NCI-H1436 treated with DMSO at 0.1 percent for 48 hours (cell line): ENCODE data around the gene ZSCAN5A.
"Not testable (repeated sequence)": the region's sequence is repeated elsewhere in the genome, so short reads cannot be mapped to it uniquely, and the experiment has no call there.

Experiments
- DNase-seq: peaks from one replicate; lab custom pipeline; 2025; lab: John Stamatoyannopoulos, UW

The ZSCAN5A gene

GRCh38 chr19:56270676-56271075, 44.0 kb downstream of the ZSCAN5A start:
- DNase-seq = no peak

DNA sequence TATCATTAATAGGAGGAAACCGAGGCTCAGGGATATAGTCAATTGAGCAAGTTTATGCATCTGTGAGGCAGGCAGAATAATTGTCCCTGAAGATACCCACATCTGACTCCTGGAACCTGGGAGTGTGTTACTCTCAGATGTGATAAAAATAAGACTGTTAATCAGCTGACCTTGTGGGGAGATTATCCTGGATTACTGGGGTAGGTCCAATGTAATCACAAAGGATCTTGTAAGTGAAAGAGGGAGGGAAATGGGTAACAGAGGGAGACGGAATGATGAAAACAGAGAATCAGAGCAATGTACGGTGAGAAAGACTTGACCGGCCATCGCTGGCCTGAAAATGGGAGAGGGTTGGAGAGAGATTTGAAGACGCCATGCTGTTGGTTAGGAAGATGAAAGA, 45.3 kb downstream of the ZSCAN5A start:
- DNase-seq = no peak

- no peak for DNase-seq
These were observed 48.6 kb downstream of the ZSCAN5A start for GRCh38 chr19:56266051-56266450.

GRCh38 chr19:56263319-56263718, 51.3 kb downstream of the ZSCAN5A start:
- no peak for DNase-seq

GRCh38 chr19:56261932-56262331, 52.7 kb downstream of the ZSCAN5A start:
- not testable (repeated sequence) for DNase-seq

GRCh38 chr19:56261145-56261544, 53.5 kb downstream of the ZSCAN5A start:
- no peak for DNase-seq

DNA sequence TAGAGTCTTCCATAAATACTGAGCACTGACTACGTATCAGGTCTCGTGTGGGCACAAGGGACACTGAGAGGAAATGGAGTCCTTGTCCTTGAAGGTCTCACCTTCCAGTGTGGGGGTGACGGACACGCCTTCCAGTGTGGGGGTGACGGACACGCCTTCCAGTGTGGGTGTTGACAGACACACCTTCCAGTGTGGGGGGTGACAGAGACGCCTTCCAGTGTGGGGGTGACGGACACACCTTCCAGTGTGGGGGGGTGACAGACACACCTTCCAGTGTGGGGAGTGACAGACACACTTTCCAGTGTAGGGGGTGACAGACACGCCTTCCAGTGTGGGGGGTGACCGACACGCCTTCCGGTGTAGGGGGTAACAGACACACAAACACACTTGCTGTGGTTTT, 56.4 kb downstream of the ZSCAN5A start:
- no peak for DNase-seq

DNA sequence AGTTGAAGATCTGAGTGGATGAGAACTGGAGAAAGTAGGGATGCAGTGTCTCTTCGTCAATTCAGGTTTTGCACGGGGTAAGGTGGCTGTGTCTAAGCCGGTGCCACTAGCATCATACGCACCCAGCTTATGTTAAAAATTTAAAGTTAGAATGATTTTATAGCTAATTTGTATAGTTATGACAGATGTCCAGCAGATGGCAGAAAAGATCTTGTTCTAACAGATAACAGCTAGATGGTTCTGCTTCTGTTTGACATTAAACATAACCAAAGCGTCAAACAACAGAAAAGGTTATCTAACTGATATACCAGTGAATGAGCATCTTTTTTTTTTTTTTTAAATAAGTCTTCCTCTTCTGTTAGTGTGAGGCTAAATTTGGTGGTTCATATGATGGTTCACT, 60.9 kb downstream of the ZSCAN5A start:
- no peak for DNase-seq

DNA sequence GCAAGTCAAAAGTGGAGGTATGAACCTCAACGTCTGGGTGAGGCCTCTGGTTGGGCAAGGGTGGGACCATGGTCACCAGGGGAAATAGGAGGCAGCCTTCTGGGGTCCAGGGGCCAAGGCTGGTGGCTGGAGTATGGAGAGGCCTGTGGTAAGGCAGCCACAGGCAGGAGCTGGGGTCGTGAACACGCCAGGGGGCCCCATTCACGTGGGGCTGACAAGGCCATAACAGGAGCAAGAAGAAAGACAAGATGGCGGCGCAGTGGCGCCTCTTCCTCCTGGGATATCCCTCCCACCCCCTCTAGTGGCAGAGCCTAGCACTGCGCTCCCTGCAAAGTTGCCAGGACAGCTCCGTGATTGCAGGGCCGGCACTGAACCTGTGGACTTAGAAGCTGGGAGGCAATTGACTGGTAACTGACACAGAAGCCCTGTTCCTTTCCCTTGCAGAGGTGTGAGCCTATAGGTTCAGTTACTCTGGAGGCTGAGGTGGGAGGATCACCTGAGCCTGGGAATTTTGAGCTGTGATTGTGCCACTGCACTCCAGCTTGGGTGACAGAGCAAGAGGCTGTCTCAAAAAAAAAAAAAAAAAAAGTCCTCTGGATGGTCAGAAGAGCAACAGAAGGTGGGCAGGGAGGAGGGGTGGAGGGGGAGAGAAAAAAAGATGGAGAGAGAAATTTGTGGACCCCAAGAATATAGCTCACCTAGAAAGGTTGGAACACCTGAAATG, 61.8 kb downstream of the ZSCAN5A start:
- DNase-seq = no peak

GRCh38 chr19:56248736-56249338, 65.8 kb downstream of the ZSCAN5A start:
- not testable (repeated sequence) for DNase-seq

DNA sequence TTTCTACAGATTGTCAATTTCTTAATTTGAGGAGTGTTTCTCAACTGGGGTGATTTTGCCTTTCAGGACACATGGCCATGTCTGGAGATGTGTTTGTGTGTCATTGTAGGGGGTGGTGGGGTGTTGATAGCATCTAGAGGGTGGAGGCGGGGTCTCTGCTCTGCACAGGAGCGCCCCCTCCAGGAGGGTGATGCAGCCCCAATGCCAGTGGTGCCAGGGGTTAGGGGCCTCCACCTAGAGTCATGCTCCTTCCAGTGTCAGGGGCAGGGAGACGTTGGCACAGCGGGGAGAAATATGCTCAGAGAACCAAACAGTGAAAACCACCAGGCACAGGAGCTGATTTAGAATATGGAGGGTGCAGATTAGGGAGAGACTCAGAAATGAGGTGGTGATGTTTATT, 68.9 kb downstream of the ZSCAN5A start:
- not testable (repeated sequence) for DNase-seq

GRCh38 chr19:56245121-56245740, 69.4 kb downstream of the ZSCAN5A start:
- DNase-seq = no peak

DNA sequence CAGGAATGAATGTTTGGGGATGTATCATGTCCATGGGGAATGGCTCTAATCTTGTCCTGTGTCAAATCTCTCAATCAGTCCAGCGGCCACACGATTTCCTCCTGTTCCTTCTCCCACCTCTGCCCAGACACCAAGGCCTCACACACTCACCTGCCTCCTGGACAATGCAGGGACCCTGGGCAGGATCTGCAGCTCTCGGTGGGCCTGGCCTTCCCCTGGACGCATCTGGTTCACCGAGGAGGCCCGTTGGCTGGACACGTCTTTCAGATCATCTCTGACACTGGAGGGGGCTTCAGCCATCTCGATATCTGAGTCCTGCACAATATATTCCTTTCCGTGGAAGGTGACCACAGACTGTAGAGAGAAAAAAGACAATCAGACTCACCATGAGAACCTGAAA, 91.2 kb downstream of the ZSCAN5A start:
- no peak for DNase-seq

GRCh38 chr19:56222901-56223300, 91.7 kb downstream of the ZSCAN5A start:
- no peak for DNase-seq

DNA sequence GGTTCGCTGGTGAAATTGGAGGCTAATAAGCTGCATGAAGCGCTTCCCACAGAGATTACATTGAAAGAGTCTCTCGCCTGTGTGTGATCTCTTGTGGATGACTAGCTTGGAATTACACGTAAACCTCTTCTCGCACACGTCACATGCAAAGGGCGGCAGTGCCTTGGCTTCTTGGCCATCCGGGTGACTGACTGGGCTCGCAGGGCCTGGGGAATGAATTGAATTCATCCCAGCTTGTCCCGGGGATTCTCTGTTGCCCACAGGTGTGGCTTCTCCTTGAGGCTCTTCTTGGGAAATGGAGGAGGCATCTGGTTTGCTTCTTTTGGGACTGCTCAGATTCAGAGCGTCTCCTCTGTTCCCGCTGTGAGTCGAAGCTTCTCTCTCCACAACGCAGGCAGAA, 92.8 kb downstream of the ZSCAN5A start:
- DNase-seq = no peak

GRCh38 chr19:56221442-56221841, 93.2 kb downstream of the ZSCAN5A start:
- not testable (repeated sequence) for DNase-seq

GRCh38 chr19:56218961-56219360, 95.7 kb downstream of the ZSCAN5A start:
- no peak for DNase-seq

DNA sequence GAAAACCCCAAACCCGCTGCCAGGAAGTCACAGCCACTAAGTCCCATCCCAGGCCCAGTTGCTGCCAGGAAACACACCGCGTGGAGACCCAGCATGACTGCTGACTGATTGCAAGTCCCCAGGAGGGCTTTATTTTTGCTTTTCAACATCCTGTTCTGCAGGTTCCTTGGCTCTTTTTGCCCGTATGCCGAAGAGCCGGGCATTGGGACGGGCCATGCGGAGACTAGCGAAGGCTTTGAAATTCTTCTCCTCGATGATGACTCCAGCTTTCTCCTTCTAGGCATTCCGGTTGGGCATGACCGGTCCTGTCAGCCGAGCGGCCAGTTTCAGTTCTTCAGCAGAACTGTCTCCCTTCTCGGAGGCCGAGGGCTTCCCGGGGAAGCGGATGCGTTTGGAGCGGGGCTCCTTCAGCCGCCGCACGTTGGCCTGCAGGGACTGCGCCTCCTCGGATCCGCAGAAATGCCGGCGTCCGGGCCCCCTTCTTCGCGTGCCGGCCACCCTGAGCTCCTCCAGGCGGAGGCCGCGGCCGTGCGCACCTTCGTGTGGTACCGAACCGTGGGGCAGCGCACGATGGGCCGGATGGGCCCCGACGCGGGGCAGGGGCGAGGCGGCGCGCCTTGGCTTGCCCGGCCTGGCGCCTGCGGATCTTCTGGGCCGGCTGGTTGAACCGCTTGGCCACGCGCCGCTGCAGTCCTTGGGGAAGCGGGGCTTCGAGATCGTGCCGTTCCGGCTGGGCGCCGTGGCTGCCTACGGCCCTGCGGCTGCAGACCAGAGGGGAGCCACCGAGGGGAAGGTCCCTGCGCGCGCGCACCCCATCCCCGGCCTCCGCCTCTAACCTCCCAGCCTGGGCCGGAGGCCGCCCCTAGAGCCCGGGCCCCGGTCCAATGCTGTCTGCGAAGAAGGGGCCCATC, 97.3 kb downstream of the ZSCAN5A start:
- DNase-seq = no peak

DNA sequence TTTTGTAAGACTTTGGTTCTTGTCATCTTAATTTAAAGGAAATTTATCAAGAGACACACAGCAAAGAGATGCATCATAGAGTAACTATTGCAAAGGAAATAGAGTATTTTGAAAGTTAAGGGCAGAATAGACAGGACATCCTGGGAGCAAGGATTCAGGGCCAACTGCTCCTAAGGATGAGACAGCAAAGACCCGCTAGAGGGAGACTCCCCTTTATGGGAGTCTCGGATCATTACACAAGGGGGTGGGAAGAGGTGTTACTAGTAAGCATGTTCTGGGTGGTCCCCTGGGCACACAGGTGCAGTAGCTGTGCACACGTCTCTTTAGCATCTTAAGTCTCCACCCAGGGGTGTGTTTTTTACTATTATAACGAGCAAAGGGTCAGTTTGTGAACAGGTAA, 102.9 kb downstream of the ZSCAN5A start:
- no peak for DNase-seq

- not testable (repeated sequence) for DNase-seq
These were observed 104.6 kb downstream of the ZSCAN5A start for GRCh38 chr19:56210036-56210435.

DNA sequence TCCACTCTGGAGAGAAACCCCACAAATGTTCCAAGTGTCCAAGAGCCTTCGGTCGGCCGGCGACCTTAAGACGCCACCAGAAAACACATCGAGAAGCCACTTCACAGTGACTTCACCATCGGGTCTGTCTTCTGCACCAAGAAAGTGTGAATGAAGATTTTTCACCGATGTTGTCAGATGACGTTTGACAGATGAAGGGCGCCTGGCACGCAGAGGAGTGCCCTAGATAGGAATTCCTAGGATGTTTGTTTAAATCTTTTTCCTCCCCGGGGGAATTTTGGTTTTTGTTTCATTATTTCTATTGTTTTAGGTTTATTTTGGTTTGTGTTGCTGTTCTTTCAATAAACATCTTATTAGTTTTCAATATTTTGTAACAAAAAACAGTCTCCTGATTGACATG, 105.5 kb downstream of the ZSCAN5A start:
- DNase-seq = no peak

DNA sequence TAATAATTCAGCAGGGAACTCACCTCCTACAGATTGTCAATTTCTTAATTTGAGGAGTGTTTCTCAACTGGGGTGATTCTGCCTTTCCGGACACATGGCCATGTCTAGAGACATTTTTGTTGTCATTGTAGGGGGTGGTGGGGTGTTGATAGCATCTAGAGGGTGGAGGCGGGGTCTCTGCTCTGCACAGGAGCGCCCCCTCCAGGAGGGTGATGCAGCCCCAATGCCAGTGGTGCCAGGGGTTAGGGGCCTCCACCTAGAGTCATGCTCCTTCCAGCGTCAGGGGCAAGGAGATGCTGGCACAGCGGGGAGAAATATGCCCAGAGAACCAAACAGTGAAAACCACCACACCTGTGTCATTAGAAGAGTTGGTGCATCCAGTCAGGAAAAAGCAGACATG, 107.1 kb downstream of the ZSCAN5A start:
- DNase-seq = not testable (repeated sequence)
